Neural cell (in vitro differentiated cells): Measurements from ENCODE around the gene UQCC2.

Source experiments
- EZH2 ChIP-seq: fragments of 200-600, 300-800 bp; shearing (Covaris generic), sonication (generic); IDR thresholded peaks from 2 replicates; pipeline ENCODE4 v1.6.1; 2014; ENCODE audit warnings: antibody characterized with exemption, low read length, borderline replicate concordance, mild to moderate bottlenecking; ENCODE audit not compliant: insufficient read depth, poor library complexity, severe bottlenecking
- POLR2AphosphoS5 ChIP-seq: IDR thresholded peaks from 2 replicates; pipeline ENCODE4 v1.6.1; 2012
- RAD21 ChIP-seq: fragments of 450-650 bp; conservative IDR thresholded peaks from 2 replicates; pipeline ENCODE4 v1.6.1; 2014; ENCODE audit warnings: antibody characterized with exemption, mild to moderate bottlenecking, moderate library complexity
- TF ChIP-seq, protein P1 (sequence below): fragments of 450-650 bp; IDR thresholded peaks from 2 replicates; pipeline ENCODE4 v1.5.1; 2014; ENCODE audit warnings: antibody characterized with exemption, mild to moderate bottlenecking, moderate library complexity; ENCODE audit not compliant: poor library complexity, severe bottlenecking
- TF ChIP-seq, protein P2 (sequence below): IDR thresholded peaks from 2 replicates; pipeline ENCODE4 v1.6.1; 2012; ENCODE audit warnings: borderline replicate concordance

DNA sequence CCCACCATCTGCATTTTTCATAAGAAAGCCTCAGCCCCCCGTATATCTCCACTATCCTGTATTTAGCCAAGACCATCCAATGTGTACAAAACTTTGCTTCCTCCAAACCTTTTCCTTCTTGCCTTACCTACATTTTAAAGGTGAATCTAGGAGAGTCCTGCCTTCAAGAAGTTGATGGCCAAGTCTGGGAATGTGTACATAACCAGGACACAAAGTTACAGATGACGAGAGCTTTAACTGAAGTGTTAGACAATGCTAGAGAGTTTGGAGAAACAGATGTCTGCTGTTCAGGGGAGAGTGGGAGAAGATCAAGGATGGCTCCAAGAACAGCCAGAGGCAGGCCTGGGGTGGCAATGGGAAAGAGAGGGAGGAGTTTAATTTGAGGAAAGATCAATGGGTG is 2.3 kb upstream of the UQCC2 start:
- TF ChIP-seq EZH2 (no peak), POLR2AphosphoS5 (no peak), RAD21 (no peak)
- TF ChIP-seq, protein P1, sequence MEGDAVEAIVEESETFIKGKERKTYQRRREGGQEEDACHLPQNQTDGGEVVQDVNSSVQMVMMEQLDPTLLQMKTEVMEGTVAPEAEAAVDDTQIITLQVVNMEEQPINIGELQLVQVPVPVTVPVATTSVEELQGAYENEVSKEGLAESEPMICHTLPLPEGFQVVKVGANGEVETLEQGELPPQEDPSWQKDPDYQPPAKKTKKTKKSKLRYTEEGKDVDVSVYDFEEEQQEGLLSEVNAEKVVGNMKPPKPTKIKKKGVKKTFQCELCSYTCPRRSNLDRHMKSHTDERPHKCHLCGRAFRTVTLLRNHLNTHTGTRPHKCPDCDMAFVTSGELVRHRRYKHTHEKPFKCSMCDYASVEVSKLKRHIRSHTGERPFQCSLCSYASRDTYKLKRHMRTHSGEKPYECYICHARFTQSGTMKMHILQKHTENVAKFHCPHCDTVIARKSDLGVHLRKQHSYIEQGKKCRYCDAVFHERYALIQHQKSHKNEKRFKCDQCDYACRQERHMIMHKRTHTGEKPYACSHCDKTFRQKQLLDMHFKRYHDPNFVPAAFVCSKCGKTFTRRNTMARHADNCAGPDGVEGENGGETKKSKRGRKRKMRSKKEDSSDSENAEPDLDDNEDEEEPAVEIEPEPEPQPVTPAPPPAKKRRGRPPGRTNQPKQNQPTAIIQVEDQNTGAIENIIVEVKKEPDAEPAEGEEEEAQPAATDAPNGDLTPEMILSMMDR: no peak
- TF ChIP-seq, protein P2, sequence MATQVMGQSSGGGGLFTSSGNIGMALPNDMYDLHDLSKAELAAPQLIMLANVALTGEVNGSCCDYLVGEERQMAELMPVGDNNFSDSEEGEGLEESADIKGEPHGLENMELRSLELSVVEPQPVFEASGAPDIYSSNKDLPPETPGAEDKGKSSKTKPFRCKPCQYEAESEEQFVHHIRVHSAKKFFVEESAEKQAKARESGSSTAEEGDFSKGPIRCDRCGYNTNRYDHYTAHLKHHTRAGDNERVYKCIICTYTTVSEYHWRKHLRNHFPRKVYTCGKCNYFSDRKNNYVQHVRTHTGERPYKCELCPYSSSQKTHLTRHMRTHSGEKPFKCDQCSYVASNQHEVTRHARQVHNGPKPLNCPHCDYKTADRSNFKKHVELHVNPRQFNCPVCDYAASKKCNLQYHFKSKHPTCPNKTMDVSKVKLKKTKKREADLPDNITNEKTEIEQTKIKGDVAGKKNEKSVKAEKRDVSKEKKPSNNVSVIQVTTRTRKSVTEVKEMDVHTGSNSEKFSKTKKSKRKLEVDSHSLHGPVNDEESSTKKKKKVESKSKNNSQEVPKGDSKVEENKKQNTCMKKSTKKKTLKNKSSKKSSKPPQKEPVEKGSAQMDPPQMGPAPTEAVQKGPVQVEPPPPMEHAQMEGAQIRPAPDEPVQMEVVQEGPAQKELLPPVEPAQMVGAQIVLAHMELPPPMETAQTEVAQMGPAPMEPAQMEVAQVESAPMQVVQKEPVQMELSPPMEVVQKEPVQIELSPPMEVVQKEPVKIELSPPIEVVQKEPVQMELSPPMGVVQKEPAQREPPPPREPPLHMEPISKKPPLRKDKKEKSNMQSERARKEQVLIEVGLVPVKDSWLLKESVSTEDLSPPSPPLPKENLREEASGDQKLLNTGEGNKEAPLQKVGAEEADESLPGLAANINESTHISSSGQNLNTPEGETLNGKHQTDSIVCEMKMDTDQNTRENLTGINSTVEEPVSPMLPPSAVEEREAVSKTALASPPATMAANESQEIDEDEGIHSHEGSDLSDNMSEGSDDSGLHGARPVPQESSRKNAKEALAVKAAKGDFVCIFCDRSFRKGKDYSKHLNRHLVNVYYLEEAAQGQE: no peak
